ENCODE results near the gene SLC2A1. TPM values are rescaled to one million over a fixed set of nuclear protein-coding genes. Genes with fewer than 3 reads are reported as not detected.

Gene SLC2A1
- total and polyA plus RNA-seq, 9 of the 15 experiments (the other 6 are each of a cell fraction or from before 2014, with no cell fraction given), result 12.6 to 153 (median 48.0) TPM

- TF ChIP-seq RERE (CRISPR knock-in tag; IDR thresholded peaks at IDR 0.05; ENCODE audit: borderline replicate concordance), result 0 out of 2 replicates have a peak, but pooled peaks have one; percentile 51
- no peak; the same call in 1 of the 2 replicates for TF ChIP-seq XRCC5 (IDR thresholded peaks at IDR 0.05; ENCODE audit: low read depth, low read length)
- no peak for TF ChIP-seq CBFA2T3 (IDR thresholded peaks at IDR 0.05)
- no peak for TF ChIP-seq PHF21A (IDR thresholded peaks at IDR 0.05; ENCODE audit: borderline replicate concordance, low read depth)
- no peak for TF ChIP-seq MEF2D (tag; conservative IDR thresholded peaks at IDR 0.05; ENCODE audit: low read depth)
- TF ChIP-seq ZFP30 (CRISPR knock-in tag; IDR thresholded peaks at IDR 0.05; ENCODE audit: borderline replicate concordance), result no peak
- TF ChIP-seq U2AF2 (optimal IDR thresholded peaks at IDR 0.05; ENCODE audit: low read depth, low read length), result no peak
- TF ChIP-seq E2F4 (CRISPR knock-in tag; IDR thresholded peaks at IDR 0.05; ENCODE audit: low read depth), result no peak
- TF ChIP-seq ZNF274 (IDR thresholded peaks at IDR 0.05; ENCODE audit: borderline replicate concordance, low read depth, low read length), result no peak
- no peak for TF ChIP-seq SRSF7 (optimal IDR thresholded peaks at IDR 0.05; ENCODE audit: low read depth, low read length)
- TF ChIP-seq ZNF134 (CRISPR knock-in tag; conservative IDR thresholded peaks at IDR 0.05), result no peak
- peak; percentile 87 for TF ChIP-seq BCOR (IDR thresholded peaks at IDR 0.05)
- TF ChIP-seq ETS1 (conservative IDR thresholded peaks at IDR 0.05; ENCODE audit: control insufficient read depth, low read depth, low read length), result no peak
- peak; percentile 52; the same call in 1 of the 2 replicates for TF ChIP-seq NFE2 (IDR thresholded peaks at IDR 0.05; ENCODE audit: low read depth)
- no peak for TF ChIP-seq FOXK1 (CRISPR knock-in tag; IDR thresholded peaks at IDR 0.05; ENCODE audit: borderline replicate concordance)
- TF ChIP-seq TCF15 (CRISPR knock-in tag; IDR thresholded peaks at IDR 0.05), result no peak
These were observed 21.4 kb downstream of the SLC2A1 start (continued) for GRCh38 chr1:42937141-42937696.
